ENCODE data around the gene API5. TPM values are rescaled to one million over a fixed set of nuclear protein-coding genes. Genes with fewer than 3 reads are reported as not detected.

The API5 gene
- total RNA-seq, 1 experiment from 2014 or later: 12.8 TPM

- DNase-seq (ENCODE audit: low read depth): no peak
- in situ Hi-C loops (cut with HindIII; ENCODE audit: low pct_unique_long_range_greater_than_20kb, low sequenced_read_pairs): no loop called here
Observed at GRCh38 chr11:43356336-43356735, 44.5 kb downstream of the API5 start.

- in situ Hi-C loops (cut with HindIII; ENCODE audit: low pct_unique_long_range_greater_than_20kb, low sequenced_read_pairs): no loop called here
- DNase-seq (ENCODE audit: low read depth): no peak
Observed at GRCh38 chr11:43358279-43358800, 46.5 kb downstream of the API5 start.

GRCh38 chr11:43358801-43359421, 47.1 kb downstream of the API5 start, which contains the start of gene TTC17:
TSS of gene TTC17 (plus strand) at chr11:43358920. CDS start at chr11:43358955, 35 bp downstream.
- peak; percentile 81 for DNase-seq (ENCODE audit: low read depth)
- in situ Hi-C loops (cut with HindIII; ENCODE audit: low pct_unique_long_range_greater_than_20kb, low sequenced_read_pairs): no loop called here

GRCh38 chr11:43359422-43359818, 47.6 kb downstream of the API5 start:
- in situ Hi-C loops (cut with HindIII; ENCODE audit: low pct_unique_long_range_greater_than_20kb, low sequenced_read_pairs): no loop called here
- DNase-seq (ENCODE audit: low read depth): peak; percentile 40

GRCh38 chr11:43360361-43361032, 48.7 kb downstream of the API5 start:
- no peak for DNase-seq (ENCODE audit: low read depth)
- in situ Hi-C loops (cut with HindIII; ENCODE audit: low pct_unique_long_range_greater_than_20kb, low sequenced_read_pairs): no loop called here

DNA sequence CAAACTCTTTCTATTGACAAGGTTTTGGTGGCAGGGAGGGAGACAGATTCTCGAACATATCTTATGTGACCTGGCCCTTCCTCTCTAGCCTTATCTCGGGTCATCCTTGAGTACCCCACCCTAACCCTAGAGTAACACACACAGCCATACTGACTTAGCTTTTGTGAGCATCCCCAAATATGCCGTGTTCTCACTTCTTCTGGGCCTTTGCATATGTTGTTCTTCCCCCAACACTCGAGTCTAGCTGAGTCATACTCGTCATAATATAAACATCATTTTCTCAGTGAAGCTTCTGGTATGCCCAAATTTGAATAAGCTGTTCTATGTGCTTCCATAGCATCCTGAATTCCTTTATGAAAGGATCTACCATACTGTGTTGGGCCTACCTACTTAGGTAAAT, 54.9 kb downstream of the API5 start:
- in situ Hi-C loops (cut with HindIII; ENCODE audit: low pct_unique_long_range_greater_than_20kb, low sequenced_read_pairs): no loop called here
- peak; percentile 6 for DNase-seq (ENCODE audit: low read depth)

- DNase-seq (ENCODE audit: low read depth): no peak
- in situ Hi-C loops (cut with HindIII; ENCODE audit: low pct_unique_long_range_greater_than_20kb, low sequenced_read_pairs): no loop called here
Observed at GRCh38 chr11:43367382-43368178, 55.8 kb downstream of the API5 start.

GRCh38 chr11:43376065-43376464, 64.3 kb downstream of the API5 start:
- DNase-seq (ENCODE audit: low read depth): no peak
- in situ Hi-C loops (cut with HindIII; ENCODE audit: low pct_unique_long_range_greater_than_20kb, low sequenced_read_pairs): no loop called here

GRCh38 chr11:43376594-43376993, 64.8 kb downstream of the API5 start:
- in situ Hi-C loops (cut with HindIII; ENCODE audit: low pct_unique_long_range_greater_than_20kb, low sequenced_read_pairs): no loop called here
- peak; percentile 22 for DNase-seq (ENCODE audit: low read depth)

DNA sequence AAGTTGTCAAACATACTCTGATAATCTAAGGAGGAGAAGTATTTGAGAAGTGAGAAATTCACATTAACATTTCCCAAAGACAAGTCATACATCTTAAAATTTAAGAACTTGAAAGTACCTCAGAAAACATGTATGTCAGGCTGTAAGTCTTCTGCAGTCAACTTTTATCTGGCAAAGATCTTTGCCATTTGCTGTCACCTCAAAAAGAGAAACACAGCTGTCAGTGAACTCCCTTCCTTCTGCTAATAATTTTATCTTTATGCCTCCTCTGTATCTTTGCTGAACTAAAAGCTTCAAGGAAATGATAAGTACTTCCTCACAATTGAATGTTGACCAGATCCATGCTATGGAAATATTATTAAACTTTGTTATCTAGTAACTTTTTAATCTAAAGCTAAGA, 65.6 kb downstream of the API5 start:
- in situ Hi-C loops (cut with HindIII; ENCODE audit: low pct_unique_long_range_greater_than_20kb, low sequenced_read_pairs): no loop called here
- no peak for DNase-seq (ENCODE audit: low read depth)

DNA sequence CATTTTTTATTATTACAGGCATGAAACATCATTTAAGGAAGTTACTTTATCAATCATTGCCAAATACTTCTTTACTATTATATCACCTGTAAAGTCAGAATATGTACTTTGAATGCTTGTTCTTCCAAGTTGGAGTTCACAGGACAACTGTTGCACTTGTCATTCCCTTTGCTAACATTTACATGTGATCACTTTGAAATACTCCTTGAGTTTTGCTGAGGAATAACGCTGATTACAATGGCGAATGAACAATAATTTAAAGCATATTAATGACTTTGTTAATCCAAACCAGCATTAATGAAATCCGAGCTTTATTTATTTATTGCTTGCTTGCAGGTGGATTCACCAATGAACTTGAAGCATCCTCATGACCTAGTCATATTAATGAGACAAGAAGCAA, 67.1 kb downstream of the API5 start:
- DNase-seq (ENCODE audit: low read depth): no peak
- in situ Hi-C loops (cut with HindIII; ENCODE audit: low pct_unique_long_range_greater_than_20kb, low sequenced_read_pairs): no loop called here

DNA sequence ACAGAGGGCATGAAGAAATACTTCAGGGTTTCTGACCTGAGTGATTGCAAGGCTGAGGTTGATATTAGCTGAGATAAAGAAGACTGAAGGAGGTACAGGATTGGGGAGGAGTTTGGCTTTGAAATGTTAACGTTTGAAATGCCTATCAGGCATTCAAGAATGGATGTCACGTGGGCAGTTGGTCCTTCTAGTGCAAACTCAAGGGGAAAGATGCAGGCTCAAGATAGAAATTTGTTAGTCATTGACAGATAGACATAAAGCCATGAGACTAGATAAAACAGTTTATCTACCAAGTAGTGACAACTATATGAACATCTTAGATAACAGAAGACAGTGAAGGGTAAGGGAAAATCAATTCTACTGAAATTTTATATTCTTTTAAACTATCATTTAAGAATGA, 70.0 kb downstream of the API5 start:
- in situ Hi-C loops (cut with HindIII; ENCODE audit: low pct_unique_long_range_greater_than_20kb, low sequenced_read_pairs): no loop called here
- DNase-seq (ENCODE audit: low read depth): no peak

- in situ Hi-C loops (cut with HindIII; ENCODE audit: low pct_unique_long_range_greater_than_20kb, low sequenced_read_pairs): no loop called here
Observed at GRCh38 chr11:43382614-43383013, 70.8 kb downstream of the API5 start.

DNA sequence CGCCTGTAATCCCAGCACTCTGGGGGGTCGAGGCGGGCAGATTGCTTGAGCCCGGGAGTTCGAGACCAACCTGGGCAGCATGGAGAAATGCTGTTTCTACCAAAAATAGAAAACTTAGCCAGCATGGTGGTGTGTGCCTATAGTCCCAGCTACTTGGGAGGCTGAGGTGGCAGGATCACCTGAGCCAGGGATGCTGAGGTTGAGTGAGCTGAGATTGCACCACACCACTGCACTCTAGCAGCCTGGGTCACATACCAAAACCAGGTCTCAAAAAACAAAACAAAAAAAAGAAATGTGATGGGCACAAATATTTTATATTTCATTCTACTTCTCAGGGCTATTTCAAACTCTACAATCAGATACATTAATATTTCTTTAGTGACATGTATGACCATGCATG, 72.6 kb downstream of the API5 start:
- in situ Hi-C loops (cut with HindIII; ENCODE audit: low pct_unique_long_range_greater_than_20kb, low sequenced_read_pairs): no loop called here
- DNase-seq (ENCODE audit: low read depth): no peak

More at GRCh38 chr11:43382614-43383013, 70.8 kb downstream of the API5 start:
- no peak for DNase-seq (ENCODE audit: low read depth)

DNA sequence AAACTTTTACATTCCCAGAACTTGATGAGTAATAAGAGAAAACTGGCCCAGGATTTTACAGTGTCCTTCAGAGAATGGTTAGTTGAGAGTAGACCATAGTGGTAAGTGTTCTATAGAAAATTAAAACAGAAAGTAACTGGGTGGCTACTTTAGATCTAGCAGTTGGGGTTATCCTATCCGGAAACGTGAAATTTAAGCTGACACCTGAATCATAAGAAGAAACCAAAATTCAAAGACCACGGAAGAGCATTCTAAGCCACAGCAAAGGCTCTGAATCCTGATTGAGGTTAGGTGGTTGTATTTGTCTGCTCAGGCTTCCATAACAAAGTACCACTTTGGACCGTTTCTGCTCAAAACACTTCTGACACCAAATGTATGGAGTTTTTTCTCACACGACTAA, 80.9 kb downstream of the API5 start:
- in situ Hi-C loops (cut with HindIII; ENCODE audit: low pct_unique_long_range_greater_than_20kb, low sequenced_read_pairs): no loop called here
- DNase-seq (ENCODE audit: low read depth): no peak

GRCh38 chr11:43393765-43394355, 82.1 kb downstream of the API5 start:
- no peak for DNase-seq (ENCODE audit: low read depth)
- in situ Hi-C loops (cut with HindIII; ENCODE audit: low pct_unique_long_range_greater_than_20kb, low sequenced_read_pairs): no loop called here

Measured in Caki2 (cell line).